Measurements from ENCODE around the gene NUTM2E.
A peak's percentile ranks its signal among the peaks of the same experiment; 100 is the strongest.
"Not testable (repeated sequence)": the region's sequence is repeated elsewhere in the genome, so short reads cannot be mapped to it uniquely, and the experiment has no call there.

NUTM2E gene

DNA sequence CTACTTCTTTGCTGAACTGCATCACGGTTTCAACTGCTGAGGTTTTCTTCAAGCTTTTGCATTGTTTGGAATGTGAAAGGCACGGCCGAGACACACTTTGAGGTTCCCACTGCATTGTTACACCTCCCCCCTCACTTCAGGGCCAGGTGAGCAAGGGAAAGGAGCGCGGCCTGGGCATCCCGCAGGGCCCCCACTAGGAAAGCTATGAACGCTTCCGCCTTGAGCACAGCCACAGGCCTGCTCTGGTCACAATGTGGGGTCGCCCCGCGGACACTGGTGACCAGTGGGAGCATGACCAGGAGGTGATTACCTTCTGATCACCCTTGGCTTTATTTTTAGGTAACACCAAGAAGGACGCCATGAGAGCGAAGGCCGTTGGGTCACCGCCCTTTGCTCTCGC lies 11.9 kb downstream of the NUTM2E start:
- H3K4me3 ChIP-seq (ENCODE audit: low read length); DNase-seq (ENCODE audit: low read depth): not testable (repeated sequence)

GRCh38 chr10:79853191-79853854 lies 26.8 kb downstream of the NUTM2E start:
- not testable (repeated sequence) for H3K4me3 ChIP-seq (ENCODE audit: low read length); DNase-seq (ENCODE audit: low read depth)

DNA sequence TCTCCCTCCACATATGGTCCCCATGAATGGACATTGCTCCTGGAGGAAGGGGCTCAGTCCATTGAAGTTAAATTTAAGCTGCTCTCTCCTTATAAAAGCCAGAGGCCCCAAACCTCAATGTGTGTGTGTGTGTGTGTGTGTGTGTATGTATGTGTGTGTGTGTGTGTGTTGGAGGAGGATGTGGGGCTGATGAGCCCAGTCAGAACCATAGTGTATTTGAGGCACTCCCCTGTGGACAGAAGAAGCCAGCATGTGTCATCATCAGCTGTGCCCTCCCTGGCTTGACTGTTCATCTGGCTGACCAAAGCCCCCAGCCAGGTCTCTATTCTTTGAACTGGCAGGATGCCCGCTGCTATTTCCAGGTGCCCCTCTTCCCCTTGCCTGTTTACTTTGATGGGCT lies 35.7 kb downstream of the NUTM2E start:
- not testable (repeated sequence) for DNase-seq (ENCODE audit: low read depth); H3K4me3 ChIP-seq (ENCODE audit: low read length)

GRCh38 chr10:79862803-79863202 lies 36.3 kb downstream of the NUTM2E start:
- DNase-seq (ENCODE audit: low read depth); H3K4me3 ChIP-seq (ENCODE audit: low read length): not testable (repeated sequence)

DNA sequence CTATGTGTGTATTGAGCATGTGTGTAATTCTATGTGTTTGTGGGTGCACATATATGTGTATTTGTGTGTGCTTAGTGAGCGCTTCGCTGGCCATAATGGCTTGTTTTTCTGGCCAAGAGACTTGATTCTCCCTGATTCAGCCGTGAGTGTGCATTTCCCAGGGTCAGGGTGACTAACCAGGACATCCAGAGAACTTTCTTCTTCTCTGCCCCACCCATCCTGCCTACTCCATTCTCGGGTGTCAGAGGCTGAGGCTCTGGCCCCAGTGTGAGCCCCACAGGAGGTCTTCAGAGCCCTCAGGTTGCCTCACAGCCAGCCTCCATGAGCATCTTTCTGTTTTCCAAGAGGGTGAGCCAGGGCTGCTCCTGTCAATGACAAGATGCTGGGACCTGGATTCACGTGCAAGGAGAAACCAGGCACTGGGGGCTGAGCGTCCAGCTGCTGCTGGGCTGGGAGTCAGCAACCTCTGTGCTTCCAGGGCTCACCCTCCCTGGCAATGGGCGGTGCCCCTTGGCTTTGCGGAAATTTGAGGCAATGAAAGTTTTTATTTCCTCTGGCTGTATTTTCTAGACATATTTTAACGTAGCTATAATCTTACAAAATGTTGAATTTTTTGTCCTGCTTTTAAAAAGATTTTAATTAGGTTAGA lies 40.5 kb downstream of the NUTM2E start:
- not testable (repeated sequence) for H3K4me3 ChIP-seq (ENCODE audit: low read length); DNase-seq (ENCODE audit: low read depth)

DNA sequence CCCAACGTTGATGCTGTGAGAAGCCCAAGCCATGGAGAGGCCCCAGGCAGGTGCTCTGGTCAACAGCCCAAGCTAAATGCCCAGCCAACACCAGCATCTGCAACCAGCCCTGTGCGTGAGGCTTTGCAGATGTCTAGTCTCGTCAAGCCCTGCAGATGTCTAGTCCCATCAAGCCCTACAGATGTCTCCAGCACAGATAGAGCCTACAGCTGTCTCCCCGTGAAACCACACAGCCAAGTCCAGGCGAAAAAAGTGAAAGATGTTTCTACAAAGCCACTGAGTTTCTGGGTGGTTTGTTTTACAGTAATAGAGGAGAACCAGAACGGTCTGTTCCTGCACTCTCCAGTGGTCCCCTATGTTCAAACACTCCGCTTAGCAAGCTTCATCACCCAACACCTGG lies 41.5 kb downstream of the NUTM2E start:
- not testable (repeated sequence) for H3K4me3 ChIP-seq (ENCODE audit: low read length); DNase-seq (ENCODE audit: low read depth)

DNA sequence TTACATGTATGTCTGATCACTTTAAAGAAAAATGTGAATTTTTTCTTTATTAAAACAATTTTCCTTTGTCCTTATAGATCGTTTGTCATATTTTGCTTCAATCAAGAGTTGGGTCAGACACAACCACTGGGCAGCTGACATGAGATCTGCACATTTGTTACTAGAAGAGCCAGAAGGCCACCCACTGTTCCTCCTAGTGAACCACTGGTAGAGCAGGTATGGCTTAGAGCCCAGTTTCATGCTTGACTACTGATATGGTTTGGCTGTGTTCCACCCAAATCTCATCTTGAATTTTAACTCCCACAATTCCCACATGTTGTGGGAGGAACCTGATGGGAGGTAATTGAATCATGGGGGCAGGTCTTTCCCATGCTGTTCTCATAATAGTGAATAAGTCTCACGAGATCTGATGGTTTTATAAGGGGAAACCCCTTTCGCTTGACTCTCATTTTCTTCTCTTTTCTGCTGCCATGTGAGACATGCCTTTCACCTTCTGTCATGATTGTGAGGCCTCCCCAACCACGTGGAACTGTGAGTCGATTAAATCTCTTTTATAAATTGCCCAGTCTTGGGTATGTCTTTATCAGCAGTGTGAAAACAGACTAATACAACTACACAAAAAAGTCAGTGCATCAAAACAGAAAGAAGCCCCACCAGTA lies 43.0 kb downstream of the NUTM2E start:
- H3K4me3 ChIP-seq (ENCODE audit: low read length) = not testable (repeated sequence)
- peak; percentile 6 for DNase-seq (ENCODE audit: low read depth)

DNA sequence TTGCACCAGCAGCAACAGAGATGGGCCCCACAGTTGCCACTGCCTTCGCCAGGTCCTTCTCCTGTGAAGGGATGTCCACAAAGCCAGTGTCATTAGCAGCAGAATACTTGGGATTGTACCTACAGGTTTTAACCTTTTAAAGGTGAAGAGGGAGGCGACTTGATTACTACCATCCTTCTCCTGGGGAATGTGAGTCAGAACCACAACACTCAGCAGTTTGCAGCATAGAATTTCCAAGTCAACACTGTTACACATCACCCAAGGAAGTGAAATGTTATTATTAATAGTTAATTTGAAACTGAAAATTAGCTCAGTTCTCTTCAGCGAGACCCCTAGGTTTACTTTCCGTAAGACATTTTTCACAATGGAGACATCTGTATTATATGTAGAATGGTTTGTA lies 45.2 kb downstream of the NUTM2E start:
- not testable (repeated sequence) for H3K4me3 ChIP-seq (ENCODE audit: low read length); DNase-seq (ENCODE audit: low read depth)
